GM21825 (cell line): ENCODE data around the gene ZSCAN31.

Source experiments
- ATAC-seq: cut with Tn5 transposase; IDR thresholded peaks from one replicate; pipeline ENCODE4 v1.9.1; 2021; ENCODE audit warnings: mild to moderate bottlenecking, moderate library complexity; ENCODE audit not compliant: unreplicated experiment

Gene ZSCAN31

DNA sequence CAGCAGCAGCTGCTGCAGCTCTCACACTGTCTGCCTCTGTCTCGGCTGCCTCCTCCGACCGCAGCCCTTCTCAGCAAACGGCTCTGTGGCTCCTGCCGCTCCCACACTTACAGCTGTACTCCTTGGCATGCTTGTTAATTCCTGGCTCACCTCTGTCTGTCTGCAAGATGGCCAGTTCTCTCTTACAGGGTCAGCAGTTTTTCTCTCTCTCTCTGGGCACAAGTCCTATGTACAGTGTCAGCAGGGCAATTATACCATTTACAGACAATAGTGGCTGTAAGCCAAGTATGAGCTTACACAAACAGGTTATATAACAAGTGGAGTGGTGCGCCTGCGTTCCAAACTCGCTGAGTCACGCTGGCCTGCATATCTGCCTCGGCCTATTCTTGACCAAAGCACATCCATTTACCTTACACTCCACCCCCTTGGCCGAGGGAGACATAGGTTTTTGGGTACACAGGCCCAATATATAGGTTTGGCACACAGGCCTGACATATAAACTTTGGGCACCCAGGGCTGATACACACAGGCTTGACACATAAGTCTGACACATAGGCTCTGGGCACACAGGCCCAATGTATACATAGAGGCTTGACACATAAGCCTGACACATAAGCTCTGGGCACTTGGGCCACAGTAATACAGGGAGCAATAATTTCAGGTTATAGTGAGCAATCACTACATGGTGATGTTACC, 18.2 kb upstream of the ZSCAN31 start:
- ATAC-seq = no peak

DNA sequence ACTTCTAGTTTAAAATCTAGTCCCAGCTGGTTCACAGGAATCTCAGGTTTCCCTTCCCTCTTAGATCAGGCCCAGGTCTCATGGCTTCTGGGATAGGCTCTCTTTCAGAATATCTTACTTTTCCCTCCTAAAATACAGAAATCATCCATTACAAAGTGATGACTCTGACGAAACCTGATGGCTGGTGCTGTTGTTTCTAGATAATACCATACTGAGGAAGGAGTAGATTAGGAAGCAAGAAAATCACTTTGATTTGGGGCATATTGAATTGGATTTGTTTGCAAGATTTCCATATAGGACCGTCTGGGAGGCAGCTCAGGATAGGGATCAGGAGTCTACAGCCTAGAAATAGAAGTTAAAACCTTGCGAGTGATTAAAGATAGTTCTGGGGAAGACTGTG, 17.4 kb upstream of the ZSCAN31 start:
- ATAC-seq = no peak

DNA sequence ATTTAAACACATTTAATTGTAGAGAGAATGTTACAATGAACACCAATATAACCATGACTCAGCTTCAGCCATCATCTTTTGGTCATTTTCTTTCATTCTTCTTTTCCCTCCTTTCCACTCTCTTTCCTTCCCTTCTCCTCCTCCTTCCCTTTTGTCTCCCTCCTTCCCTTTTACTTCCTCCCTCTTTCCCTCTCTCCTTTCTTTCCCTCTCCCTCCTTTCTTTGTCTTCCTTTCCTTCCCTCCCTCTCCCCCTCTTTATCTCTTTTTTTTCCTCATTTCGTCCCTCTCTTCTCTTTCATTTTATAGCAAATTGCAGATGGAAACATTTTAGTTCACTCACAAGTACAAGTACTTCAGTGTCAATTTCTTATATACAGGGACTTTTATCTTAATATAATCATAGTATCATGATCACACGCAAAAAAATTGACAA, 15.6 kb upstream of the ZSCAN31 start:
- ATAC-seq = no peak

DNA sequence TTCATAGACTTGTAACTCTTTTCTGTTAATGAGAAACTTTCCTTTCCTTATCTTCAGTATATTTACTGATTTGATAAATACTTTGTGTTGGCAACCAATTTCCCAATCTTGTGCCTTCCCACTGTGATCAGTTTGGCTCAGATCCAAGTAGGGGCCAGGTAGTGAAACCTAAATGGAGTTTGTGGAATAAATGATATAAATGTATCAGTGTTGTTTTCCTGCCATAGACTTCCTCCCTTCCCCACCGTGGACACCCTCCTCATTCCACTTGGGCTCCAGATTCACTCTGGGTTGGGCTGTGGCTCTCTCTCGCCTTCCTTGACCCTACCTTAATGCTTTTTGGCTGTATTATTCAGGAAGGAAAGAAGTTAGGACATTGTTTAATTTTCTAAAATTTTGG, 15.1 kb upstream of the ZSCAN31 start:
- no peak for ATAC-seq

DNA sequence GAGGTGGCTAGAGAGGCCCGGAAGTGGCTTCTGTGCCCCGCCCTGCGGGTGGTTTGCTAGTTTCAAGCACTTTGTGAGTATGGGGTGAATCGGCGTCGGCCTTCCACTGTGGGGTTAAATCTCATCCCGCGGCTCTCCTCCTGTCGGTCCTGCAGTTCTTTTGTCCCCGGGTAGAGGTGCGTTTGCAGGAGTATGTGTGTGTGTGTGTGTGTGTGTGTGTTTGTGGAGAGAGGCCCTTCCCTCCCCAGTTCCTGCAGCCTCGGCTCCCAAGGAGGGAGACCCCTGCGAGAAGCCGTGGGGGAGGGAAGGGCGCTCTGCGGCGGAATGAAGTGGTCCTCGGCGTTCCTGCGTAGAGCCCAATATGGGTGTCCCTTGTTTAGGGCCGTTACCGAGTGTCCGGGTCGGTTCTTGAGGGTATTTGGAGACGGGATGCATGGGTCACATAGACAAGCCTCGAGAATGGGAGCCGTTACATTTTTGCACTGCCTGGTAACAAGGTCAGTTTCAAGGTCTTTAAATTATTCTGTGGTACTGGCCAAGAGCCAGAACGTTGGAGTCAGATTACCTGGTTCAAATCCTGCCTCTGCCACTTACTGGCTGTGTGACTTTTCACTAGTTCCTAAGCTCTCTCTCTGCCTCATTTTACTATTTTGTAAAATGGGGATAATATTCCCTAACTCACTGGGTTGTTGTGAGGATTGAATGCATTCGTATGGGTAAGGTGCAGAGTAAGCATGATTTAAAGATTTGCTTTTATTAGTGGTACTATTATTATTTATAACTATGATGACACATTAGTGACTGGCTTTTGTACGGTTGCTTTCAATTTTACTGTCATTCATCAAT, 14.2 kb upstream of the ZSCAN31 start, which contains the start of gene ZKSCAN3:
Gene ZKSCAN3 (plus strand): TSS at position 56 of the 846 bp plus-strand sequence. CDS start 9,640 bp downstream, outside the sequence.
- ATAC-seq = peak; percentile 95

DNA sequence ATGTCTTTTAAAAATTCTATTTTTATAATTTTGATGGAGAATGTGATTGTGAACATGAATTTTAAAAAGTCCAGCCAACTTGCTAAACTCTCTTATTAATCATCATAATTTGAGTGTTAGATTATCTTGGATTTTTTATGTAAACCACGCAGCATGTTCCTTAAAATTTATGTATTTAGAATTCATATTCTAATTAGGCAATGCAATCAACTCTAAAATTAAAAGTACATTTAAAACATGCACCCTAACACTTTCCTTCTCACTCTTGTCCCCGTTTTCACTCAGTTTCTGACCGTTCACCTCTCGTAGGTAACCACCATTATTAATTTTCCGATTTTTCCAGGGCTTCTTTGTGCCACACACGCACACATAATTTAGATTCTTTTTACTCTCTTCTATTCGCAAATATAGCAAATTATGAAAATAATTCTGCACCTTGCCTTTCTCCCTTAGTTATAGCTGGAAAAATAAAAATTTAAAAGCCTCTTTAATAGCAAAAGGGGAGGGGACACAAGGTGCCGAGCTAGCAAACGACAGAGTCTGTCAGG, 13.5 kb upstream of the ZSCAN31 start:
- ATAC-seq = no peak

DNA sequence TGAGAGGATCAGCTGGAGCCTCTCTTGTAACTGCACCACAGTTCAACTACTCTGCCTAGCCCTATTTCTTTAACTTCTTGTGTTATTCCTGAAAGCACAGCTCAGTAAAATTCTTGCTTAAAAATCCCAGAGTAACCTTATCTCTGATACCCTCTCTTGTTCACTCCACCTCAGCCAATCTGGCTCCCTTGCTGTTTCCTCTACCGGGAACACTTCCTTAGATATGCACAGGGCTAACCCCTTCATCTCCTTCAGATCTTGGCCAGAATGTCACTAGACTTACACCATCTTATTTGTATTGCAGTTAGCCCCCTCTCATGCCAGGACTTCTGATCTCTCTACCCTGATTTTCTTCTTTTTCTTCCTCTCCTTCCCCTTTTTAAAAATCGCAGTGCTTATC, 11.2 kb upstream of the ZSCAN31 start:
- no peak for ATAC-seq

DNA sequence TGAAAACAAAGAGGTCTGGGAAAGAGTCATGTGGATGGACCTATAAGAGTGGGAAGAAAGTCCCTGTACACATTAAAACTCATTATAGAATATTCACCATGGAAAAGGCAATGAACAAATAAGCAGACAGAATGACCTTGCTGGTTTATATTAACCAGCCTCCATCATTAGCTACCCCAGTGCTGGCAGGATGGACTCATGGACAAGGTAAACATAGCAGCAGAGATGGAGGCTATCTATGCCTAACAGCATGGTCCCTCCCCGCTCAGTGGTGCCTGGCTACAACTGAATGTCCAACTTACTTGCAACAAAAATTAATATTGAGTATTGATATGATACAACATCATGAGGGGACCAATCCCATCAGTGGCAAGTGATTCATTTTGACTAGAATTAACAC, 9.3 kb upstream of the ZSCAN31 start:
- ATAC-seq = no peak

DNA sequence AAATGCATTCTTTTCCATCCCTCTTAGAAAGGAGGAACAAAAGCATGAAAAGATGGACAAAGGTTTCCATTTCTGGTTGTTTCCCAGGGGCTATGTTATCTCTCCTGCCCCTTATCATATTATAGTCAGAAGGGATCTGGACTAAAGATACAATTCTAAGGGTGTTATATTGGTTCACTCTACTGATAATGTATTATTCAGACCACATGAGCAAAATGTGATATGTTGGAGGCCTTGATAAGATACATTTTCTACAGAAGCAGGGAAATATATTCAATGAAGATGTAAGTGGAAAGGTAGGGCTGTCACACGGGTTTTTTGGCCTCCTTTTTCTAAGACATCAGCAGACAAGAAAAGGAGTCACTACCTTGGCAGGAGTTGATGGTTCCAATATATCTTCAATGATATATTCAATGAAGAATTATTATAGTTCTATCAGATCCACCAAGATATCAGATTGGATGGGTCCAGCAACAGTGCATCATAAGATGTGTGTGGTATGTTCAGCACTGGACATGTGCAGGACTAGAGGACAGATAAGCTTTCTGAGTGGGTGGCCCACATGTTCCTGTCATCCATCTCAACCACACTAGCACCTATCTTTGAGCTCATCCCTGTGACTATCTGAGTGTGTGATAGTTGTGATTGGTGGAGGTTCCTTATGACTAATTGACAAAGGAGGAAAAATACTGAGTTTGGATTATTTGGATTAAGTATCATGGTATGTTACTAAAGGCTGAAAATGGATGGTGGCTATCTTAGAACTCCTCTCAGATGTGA, 8.1 kb upstream of the ZSCAN31 start:
- no peak for ATAC-seq

DNA sequence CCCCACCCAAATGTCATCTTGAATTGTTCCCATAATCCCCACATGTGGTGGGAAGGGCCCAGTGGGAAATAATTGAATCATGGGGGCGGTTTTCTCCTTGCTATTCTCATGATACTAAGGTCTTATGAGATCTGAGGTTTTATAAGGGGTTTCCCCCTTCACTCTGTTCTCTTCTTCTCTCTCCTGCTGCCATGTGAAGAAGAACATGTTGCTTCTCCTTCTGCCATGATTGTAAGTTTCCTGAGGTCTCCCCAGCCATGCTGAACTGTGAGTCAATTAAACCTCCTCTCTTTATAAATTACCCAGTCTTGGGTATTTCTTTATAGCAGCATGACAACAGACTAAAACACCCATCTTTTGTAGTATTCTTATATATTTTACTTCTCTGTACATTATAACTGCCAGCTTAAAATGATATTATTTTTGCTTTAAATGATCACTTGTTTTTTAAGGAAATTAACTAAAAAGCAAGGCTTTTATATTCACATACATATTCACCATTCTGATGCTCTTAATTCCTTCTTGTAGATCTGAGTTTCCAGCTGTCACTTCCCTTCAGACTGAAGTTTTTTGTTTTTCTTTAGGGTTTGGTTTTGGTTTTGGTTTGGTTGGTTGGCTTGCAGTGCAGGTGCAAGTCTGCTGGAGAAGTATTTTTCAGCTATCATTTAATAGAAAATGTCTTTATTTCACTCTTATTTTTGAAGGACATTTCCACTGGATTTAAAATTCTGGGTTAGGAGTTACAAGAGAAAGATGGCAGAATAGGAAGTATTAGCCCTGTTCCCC, 4.6 kb upstream of the ZSCAN31 start:
- ATAC-seq = no peak

DNA sequence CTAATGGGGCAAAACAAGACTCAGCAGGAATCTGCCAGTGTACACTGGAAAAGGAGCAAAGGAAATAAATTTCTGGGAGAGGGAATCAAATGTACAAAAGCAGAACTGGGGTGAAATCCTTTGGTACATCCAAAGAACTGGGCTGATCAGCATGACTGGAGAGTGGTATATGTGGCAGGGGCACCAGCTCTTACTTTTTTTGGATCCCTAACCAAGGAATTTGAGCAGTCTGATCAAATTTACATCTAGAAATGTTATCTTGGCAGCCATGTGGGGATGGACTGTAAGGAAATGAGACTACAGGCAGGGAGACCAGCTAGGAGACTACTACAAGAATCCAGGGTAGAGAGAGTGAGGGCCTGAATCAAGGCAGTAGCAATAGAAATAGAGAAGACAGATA, 1.2 kb upstream of the ZSCAN31 start:
- no peak for ATAC-seq

DNA sequence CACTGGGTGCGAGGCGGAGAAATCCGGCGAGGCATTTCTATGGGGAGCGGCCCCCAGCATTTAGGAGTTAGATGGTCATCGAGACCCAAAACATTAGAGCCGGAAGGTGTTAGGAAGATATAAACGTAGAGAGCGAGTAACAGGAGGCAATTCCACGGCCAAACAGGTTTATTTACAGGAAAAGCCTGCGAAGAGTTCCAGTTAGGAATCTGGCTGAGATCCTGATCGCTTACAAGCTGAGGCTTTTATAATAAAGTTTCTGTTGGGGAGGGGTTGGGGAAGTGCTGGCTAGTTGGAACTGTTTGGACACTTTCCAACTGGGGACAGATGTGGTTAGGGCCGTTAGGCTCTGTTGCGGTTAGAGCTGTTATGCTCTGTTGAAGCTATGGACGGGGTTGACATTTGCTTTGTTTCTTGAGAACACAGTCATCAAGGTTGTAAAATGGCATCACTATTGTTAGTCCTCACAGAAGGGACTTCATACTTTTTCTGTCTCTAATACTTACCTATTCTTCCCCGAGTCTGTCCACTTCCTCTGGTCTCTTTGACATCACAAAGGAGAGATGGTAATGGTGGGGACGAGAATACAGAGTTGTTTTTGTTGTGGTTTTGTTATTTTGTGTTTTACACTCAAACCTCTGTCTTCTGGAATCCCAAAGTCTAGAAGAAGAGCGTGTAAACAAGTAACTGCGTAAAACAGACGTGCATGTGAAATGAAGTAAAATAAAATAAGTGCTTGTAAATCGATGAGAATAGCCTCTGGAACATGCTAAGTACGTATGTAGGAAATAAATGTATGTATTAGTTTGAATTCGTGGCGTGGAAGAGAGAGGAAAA, 554 bp upstream of the ZSCAN31 start:
- no peak for ATAC-seq

DNA sequence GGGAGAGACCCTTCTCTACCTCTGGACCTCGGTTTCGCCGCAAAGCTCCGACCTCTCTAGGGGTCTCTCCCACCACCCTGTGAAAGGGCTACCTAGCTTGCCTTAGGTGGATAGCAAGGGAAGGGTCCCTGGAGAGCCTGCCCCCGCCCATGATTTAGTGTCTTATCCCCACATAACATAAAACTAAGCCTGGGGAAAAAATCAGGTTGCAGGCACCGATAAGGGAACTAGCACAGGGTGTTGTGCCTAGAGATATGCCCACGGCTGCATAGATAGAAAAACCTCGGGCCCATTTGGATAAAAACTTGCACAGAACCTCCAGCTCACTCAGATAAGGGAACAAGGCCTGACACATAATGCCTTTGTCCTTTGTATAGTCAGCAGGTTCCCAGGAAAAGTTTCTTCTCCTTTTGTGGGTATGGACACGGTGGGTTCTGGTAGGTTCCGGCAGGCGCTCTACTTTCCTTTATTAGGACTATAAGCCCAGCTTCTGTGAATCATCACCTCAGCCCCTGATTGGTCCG, 846 bp downstream of the ZSCAN31 start:
- no peak for ATAC-seq

DNA sequence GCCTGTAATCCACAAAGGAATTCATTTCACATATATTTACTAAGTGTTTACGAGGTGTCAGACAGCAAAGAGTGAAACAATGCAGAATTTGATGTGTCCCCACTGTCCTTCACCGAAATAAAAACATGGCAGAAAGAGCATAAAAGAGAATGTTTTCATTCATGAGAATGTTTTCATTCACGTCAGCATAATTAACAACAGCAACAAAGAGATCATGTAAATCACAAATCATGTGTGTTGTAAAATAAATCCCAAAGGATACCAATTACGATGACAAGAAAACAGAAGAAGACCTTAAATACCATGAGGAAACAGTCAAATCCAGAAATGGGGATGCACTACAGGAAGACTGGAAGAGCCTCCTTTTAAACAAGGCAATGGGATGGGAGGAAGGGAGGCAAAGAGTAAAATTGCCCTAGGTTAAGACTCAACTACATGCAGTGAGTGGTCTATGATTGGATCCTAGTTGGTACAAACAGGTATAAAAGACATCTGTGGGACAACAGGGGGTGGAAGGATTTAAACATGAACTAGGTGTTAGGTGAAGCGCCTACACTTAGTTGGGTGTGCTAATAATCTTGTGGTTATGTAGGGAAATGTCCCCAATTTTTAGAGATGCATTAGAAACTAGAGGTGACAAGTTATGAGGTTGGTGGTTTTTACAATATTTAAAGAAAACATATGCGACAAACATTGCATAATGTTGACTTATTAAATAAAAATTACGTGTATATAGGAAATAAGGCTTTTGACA, 1.5 kb downstream of the ZSCAN31 start:
- ATAC-seq = no peak

DNA sequence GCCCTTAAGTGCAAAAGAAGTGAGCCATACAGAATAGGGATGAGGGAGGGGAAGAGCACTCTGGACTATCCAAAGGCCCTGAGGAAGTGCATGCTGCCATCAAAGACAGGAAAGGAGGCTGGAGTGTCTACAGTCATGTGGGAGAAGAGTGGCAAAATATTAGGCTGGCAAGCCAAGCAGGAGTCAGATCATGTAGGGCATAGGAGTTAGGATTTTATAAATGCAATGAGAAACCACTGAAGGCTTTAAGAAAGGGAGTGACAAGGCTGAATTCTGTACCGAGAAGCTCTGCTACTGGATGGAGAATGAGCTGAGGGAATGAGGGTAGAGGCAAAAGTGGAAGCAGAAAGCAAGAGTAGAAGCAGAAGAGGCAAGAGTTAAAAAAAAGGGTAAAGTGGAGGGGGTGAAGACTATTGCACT, 2.3 kb downstream of the ZSCAN31 start:
- no peak for ATAC-seq

DNA sequence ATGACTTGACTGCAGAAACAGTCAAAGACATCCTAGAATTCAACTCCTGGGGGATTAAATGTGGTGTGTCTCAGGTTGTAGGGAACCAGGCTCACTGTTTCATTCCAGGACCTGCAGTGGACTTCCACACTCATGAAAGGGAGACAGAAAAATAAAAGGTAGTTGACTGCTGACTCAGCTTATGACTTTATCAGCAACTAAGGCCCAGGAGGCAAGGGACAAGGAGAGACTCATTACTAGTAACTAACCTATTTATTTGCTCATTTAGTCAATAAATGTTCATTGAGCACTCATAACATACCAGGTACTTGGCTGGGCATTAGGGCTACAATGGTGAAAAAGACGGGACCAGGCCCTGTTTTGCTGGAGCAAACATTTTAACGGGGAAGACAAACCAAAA, 2.9 kb downstream of the ZSCAN31 start:
- ATAC-seq = no peak

DNA sequence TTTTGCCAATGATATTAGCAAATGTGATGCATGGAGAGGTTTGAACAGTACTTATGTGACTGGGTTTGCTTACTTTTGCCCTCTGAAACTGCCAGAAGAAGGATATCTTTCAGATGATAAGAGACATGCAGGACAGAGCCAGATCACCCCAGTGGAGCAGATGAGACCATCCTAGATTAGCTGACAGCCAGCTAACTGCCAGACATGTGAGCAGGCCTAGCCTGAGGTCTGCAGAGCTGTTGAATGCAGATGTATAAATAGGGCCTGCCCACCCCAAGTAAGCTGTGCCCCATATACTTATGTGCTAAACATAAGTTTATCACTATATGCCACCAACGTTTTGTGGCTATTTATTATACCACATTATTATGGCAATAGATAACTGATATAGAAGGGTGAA, 5.9 kb downstream of the ZSCAN31 start:
- no peak for ATAC-seq

DNA sequence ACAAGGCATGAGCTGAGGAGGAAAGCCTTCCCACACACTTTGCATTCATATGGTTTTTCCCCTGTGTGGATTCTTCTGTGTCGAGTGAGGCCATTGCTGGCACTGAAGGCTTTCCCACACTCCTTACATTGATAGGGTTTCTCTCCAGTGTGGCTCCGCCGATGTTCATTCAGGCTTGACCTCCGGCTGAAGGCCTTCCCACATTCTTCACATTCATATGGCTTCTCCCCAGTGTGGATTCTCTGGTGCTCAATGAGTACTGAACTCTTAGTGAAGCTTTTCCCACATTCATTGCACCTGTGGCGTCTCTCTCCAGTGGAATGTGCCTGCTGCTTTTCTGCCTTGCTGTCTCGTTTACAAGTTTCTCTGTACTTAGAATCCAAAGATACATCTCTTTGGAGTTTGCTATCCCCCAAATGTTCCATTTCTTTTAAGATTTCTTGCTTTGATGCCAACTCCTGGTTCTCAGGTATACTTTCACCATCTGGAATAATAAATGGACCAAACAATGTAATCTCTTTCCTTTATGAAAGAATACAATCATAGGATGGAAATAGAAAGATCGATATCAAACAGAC, 9.5 kb downstream of the ZSCAN31 start:
- ATAC-seq = no peak
